Raji (cell line): Measurements from ENCODE around the gene ZNF468.

Experiments used
- POLR2A ChIP-seq: IDR thresholded peaks from 2 replicates; pipeline ENCODE4 v1.6.1; 2011; ENCODE audit warnings: low read depth, low read length, control low read depth; ENCODE audit not compliant: insufficient read depth

ZNF468 gene

DNA sequence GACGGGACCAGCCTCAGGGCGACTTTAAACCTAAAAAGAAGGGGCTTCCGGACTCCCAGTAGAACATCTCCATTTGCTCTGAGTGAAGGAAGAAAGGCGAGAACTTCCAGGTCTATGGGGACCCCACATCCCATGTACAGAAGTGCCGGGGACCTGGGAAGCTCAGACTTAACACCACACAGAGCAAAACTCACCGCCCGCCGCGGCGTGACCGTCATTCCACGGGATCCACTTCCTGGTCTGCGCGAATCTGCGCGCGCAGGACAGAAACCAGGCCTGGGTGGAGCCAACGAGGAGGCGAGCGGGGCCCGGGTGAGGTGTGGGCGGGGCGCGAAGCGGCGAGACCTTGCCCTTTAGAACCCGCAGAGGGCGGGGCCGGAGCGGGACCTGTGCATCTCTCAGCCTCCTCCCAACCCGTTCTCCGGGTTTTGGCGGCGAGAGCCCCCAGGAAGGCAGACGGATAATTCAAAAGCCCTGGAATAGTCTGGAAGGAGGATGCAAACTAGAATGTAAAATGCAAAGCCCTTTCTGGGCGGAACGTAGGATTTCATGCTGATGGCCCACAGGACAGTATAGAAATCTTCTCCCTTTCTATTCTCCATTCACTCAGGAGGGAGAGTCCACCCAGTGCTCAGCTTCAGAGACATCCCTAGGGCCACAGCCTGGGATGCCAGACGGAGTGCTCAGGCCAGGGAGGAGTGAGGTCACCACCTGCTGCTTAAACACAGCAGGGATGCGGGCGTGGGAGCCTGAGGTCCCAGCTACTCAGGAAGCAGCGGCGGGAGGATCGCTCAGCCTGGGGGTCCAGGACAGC, at the start of gene ZNF468:
Gene ZNF468, minus strand, starts transcription at position 242 of the 814 bp plus-strand sequence. CDS start 3,347 bp downstream, outside the sequence.
- peak; percentile 67 for TF ChIP-seq POLR2A

DNA sequence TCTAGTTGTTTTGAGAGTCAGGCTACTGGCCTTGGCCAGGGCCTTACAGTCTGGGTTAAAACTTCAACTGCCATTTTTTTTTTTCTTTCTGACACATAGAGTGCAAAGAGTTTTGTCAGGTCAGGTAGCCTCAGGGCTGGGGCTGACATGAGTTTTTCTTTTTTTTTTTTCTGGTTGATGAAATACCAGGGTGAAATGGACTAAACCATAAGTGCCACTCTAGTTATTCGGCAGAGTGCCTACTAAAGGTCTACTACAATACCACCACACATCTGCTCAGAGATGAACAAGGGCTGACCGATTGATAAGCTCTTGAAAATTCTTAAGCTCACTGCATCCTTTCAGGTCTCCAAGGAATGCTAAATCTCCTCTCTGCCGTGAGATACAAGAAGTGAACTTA, 44.4 kb upstream of the ZNF468 start:
- TF ChIP-seq POLR2A, result no peak

GRCh38 chr19:52898101-52898500, 40.7 kb upstream of the ZNF468 start:
- no peak for TF ChIP-seq POLR2A

DNA sequence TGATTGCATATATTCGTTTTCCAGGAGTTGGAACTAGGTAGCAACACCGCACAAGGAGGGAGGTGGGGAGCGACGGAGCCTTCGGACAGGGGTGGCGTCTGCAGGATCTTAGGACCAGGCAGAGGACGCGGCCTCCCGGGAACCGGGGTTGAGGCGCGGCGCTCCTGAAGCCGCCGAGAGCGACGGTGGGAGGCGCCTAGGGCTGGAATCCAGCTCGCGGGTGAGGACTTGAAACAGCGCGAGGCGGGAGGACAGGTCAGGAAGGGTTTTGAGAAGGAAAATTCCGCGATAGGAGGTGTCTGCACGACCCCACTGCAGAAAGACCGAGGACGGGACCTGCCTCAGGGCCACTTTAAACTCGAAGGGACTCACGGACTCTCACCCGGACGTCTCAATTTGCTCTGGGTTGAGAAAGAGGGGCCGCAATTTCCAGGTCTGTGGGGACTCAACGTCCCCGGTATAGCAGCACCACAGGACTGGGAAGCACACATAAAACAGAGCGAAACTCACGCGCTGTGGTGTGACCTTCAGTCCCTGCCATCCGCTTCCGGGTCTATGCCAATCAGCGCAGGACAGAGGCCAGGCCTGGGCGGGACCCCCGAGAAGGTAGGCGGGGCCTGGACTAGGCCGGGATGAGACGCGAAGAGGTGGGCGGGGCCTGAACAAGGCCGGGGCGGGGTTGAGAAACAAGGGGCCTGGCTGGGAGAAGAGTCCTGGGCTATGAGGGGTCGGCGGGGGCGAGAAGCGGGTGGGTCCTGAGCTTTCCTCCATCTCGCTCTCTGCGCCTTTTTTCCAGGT, 39.9 kb upstream of the ZNF468 start, which contains the start of gene ZNF320:
Gene ZNF320, minus strand, starts transcription at position 498 of the 798 bp plus-strand sequence. CDS start 7,380 bp downstream, outside the sequence.
- TF ChIP-seq POLR2A, result peak; percentile 97

GRCh38 chr19:52896431-52897137, 39.2 kb upstream of the ZNF468 start:
- TF ChIP-seq POLR2A, result no peak

DNA sequence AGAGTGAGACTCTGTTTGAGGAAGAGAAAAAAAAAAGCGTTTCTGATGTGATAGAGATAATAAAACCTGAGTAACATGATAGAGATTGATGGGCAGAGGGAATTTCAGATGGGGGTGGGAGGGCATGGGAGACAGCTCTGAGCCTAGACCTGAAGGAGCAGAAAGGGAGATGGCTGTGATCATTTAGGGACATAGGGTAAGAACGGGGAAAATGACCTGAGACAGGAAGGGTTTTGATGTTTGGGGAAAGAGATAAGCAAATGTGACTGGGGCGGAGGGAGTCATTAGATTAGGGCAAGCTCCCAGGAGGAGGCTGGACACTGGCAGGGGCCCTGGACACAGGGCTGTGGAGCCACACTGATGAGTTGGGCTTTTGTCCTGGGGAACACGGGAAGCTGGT, 33.9 kb upstream of the ZNF468 start:
- no peak for TF ChIP-seq POLR2A

GRCh38 chr19:52889931-52890330, 32.5 kb upstream of the ZNF468 start:
- TF ChIP-seq POLR2A, result no peak

DNA sequence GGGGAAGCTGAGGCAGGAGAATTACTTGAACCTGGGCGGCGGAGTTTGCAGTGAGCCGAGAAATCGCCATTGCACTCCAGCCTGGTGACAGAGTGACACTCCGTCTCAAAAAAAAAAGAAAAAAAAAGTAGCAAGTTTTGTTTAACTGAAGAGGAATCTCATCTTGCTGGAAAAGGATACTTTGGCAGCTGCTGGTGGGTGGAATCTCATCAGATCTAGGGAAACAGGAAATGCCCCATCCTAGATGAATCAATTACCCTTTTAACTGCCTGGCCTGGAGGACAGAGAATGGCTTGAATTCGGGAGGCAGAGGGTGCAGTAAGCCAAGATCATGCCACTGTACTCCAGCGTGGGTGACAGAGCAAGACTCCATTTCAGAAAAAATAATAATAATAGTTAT, 31.7 kb upstream of the ZNF468 start:
- no peak for TF ChIP-seq POLR2A

DNA sequence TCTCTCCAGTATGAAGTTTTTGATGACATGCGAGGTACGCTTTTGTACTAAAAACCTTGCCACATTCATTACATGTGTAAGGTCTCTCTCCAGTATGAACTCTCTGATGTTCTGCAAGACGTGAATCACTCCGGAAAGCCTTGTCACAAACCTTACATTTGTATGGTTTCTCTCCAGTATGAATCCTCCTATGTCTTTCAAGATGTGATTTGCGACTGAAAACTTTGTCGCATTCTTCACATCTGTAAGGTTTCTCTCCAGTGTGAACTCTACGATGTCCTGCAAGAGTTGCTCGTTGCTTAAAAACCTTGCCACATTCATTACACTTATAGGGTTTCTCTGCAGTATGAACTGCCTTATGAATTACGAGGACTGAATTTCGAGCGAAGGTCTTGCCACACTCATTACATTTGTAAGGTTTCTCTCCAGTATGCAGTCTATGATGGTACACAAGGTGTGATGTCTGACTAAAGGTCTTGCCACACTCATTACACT, 23.5 kb upstream of the ZNF468 start:
- TF ChIP-seq POLR2A, result no peak

- TF ChIP-seq POLR2A, result no peak
Measured at GRCh38 chr19:52871466-52871865, 14.0 kb upstream of the ZNF468 start.

- no peak for TF ChIP-seq POLR2A
Measured at GRCh38 chr19:52825765-52826164, 31.7 kb downstream of the ZNF468 start.

DNA sequence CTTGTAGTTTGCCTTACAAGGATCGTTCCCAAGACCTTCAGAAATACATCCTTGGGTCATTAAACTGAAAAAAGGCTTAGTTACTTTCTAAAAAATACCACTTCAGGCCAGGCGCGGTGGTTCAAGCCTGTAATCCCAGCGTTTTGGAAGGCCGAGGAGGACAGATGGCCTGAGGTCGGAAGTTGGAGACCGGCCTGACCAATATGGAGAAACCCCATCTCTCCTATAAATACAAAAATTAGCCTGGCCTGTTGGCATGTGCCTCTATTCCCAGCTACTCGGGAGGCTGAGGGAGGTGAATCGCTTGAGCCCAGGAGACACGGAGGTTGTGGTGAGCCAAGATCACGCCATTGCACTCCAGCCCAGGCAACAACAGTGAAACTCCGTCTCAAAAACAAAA, 33.7 kb downstream of the ZNF468 start:
- TF ChIP-seq POLR2A, result no peak

GRCh38 chr19:52821204-52821960, 36.0 kb downstream of the ZNF468 start, which contains the start of gene ZNF28:
TSS of gene ZNF28 (minus strand) at chr19:52821633. CDS start at chr19:52817958, 3,675 bp downstream.
- peak; percentile 55 for TF ChIP-seq POLR2A

GRCh38 chr19:52809801-52810200, 47.6 kb downstream of the ZNF468 start:
- TF ChIP-seq POLR2A, result no peak
